ENCODE measurements around the gene ATP2A3.

The ATP2A3 gene

DNA sequence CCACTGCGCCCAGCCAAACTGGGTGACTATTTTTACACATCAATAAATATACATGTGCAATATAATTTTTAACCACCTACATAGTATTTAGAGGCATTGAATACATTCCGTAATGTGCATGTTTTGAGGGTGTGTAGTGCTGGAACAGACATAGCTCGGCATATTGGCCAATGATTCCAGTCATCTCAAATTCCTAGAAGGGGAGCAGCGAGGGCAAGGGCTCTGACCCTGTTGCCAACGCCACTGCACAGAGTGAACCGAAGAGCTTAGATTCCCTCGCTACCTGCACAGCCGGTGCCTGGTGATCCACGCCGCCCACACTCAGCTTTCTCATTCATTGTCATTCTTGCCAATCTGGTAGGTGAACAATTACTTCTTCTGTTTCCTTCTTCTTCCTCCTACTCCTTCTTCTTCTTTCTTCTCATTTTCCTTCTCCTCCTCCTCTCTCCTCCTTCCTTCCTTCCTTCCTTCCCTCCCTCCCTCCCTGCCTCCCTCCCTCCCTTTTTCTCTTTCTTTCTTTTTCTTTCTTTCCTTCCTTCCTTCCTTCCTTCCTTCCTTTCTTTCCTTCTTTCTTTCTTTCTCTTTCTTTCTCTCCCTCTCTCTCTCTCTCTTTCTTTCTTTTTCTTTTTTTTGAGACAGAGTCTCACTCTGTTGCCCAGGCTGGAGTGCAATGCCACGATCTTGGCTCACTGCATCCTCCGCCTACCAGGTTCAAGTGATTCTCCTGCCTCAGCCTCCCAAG lies 26.3 kb upstream of the ATP2A3 start:
- DNase-seq: no peak

DNA sequence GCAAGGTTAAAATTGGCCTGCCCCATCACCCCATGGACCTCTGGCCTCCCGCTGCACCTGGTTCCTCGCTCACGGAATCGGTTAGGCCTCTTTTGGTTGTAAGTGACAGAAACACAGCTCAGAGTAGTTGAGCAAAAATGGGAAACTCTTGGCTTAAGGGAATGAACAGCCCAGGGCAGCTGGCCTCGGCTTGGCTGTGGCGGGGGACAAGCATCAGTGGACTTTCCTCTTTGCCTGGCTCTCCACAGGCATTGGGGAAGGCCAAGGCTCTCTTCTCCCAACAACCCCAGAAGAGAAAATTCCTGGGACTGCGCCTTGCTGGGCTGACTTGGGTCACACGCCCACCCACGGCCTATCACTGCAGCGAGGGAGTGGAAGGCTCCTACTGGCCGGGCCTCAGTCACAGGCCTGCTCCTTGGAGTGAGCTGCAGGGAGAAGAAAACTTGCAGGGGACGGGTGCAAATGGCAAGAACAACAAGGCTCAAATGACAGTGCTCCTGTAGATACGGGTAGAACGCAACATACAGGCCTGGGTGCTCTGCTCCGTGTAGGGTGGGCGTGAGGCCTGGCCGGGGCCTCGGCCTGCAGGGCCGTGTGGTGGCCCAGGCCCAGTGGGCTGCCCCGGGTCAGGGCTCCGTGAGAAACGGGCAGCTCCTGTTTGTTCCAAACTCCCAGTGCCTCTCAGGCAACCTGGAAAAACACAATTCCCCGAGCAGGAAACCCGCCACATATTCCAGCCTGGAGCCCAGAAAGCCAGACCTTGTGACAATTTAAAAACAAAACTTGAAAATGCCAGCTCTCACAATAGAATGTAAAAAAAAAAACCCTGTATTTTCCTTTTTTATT lies 25.0 kb upstream of the ATP2A3 start:
- no peak for DNase-seq

DNA sequence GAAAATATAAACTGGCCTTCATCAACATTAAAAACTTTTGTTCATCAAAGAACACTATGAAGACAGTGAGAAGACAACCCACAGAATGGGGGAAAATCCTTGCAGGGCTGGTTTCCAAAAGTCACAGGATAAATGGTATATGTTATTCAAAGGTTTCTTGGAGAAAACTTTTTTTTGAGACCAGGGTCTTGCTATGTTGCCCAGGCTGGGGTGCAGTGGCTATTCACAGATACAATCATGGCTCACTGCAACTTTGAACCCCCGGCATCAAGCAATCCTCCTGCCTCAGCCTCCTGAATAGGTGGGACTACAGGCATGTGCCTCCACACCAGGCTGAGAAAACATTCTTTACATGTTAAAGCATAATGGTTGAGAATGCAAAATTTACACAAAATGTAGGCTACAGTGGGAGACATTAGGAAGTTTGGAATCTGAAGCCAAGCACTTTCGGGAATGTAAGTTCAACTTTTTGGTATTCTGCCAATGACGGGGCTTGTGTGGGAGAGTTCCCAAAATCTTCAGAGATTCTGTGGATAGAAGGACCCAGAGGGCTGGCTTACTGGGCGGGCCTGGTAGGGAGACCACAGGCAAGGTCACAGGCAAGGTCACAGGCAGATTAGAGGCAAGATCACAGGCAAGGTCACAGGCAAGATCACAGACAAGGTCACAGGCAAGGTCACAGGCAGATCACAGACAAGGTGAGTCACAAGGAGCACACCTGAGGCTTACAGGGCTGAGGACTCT lies 24.2 kb upstream of the ATP2A3 start:
- no peak for DNase-seq

DNA sequence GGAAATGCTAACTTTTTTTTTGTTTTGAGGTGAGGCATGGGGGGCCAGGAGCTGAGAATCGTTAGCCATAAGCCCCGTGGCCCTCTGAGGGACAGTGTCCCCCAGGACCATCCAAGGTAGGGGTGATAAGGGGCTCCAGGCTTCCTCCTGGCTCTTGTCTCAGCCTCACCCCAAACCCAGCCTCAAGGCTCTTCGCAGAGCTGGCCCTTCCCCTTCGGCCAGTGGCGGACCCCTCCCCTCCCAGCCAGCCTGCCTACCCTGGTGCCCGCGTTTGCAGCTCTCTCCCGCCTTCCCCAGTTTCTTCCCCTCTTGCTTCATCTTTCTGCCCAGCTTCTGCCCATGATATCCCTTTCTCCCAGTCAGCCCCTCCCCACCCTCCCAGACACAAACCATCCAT lies 22.7 kb upstream of the ATP2A3 start:
- DNase-seq: no peak

DNA sequence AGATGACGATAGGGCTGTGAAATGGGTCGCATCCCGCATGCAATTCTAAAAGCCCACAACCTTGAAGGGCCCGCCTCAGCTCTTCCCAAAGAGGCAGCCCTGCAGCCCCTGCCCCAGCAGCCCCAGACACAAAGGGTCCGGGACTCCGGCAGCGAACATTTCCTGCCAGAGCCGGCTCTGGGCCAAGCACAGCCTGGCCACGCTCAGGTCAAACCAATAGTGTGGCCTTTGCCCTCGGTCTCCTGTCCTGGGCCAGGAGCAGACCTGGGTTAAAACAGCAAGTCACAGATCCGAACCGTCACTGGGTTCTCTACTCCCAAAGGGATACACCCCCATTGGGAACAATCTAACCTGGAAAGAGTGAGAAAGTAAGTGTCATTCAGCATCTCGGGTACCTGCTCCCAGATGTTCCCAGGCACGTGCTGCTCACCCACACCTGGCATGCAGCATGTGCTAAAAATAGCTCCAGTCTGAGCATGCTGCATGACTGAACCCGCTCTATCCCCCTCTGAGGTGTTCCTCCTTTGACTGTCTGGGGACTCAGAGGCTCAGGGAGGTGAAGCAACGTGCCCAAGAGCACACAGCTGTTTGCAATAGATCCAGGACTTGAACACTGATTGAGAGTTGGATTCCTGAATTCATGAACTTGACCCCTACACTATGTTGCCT lies 22.2 kb upstream of the ATP2A3 start:
- DNase-seq: no peak

DNA sequence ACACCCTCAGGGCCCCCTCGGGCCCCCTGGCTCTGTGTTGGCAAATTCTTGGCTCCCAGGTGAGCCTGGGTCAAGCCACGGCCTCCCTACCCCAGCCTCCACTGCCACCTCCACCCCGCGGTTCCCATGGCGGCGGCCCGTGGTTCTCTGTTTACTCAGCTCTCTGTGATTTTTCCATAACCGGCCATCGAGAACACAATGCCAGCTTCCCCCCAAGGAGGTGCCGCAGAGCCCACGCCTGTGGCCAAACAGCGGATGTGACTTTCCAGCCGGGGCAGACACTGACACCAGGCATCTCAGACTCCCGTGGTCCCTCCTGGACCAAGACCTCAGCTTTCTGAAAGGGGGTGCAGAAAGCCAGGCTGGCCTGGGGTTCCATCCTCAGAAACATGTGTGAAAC lies 21.6 kb upstream of the ATP2A3 start:
- DNase-seq: no peak

DNA sequence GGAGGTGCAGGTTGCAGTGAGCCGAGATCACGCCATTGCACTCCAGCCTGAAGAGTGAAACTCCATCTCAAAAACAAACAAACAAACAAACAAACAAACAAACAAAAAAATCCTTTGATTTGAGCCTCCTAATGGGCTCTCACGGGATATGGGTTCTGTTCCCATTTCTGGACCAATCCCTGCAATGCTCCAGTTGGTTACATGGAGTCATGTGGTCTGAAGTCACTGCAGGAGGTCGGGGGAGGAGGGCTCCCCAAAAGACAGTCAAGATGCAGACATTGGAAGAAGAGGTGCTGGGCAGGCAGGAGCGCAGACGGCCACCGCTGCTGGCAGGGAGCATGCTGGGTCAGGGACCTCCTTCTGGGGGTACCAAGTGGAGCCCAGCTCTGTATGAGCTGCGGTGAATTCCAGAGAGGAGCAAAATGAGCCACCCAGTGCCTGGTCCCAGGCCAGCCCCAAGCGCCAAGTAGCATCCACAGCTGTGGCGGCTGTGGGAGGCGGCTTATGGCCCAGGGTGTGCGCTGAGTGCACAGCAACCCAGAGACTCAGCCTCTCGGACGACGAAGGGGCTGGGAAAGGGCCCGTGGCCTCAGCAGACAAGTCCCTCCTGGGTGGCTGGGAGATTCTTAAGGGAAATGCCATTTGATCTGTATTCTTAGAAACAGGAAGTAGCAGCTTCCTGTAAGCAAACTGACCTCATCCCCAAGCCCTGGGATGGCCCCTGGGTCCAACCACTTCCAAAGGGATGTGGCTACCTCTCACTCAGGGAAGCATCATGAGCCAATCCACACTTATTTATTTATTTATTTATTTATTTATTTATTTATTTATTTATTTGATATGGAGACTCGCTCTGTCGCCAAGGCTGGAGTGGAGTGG lies 19.6 kb upstream of the ATP2A3 start:
- DNase-seq: no peak

DNA sequence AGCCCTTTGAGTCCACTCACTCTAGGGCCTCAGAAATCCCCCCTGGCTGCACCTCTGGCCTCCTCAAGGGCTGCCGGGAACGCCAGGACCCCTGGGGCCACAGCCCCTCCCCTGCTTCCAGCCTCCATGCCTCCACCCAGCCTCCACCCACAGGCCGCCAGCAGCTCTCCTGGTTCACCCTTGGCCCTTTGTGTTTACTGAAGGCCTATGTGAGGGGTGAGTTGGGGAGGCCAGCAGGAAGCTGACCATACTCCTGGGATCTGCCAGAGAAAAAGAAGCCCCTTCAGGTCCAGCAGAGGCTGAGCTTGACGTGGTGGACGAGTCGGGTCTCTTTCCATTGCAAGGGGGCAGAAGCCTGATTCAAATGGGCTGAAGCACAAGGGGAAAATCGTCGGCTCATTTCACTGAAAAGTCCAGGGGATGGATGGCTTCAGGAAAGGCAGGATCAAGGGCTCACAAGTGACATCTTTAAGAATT lies 18.3 kb upstream of the ATP2A3 start:
- DNase-seq: no peak

DNA sequence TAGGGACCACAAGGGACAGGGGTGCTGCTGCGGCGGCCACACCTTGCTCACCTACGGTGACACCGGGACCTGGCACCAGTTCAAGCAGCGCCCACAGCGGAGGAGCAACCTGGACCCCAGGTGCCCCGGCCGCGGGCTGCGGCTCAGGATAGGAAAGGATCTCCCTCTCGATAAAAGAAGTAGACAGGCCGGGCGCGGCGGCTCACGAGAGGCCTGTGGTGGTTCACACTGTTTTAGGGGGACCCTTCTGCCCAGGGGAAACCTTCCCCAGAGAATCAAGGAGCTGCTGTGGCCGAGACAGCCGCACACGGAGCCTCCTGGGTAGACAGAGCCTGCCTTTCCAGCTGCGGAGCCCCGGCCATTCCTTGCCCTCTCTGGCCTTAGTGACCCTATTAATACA lies 17.9 kb upstream of the ATP2A3 start:
- no peak for DNase-seq

DNA sequence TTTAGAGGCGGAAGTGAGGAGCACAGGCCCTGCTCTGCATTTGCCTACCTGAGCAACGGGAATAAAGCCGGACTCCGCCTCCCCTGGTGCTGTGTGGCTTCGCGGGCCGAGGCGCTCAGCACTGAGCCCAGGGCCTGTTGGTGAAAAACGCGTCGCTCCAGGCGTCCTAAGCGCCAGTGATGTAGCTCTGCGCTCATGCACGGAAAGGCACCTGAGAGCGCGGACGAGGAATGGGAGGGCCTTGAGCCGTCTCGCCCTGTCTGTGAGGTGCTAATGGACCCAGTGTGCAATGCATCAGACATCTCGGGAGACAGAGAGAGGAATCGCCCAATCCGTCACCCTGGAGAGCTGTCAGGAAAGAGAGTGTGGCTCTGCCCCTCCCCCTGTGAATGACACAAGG lies 17.2 kb upstream of the ATP2A3 start:
- DNase-seq: no peak

DNA sequence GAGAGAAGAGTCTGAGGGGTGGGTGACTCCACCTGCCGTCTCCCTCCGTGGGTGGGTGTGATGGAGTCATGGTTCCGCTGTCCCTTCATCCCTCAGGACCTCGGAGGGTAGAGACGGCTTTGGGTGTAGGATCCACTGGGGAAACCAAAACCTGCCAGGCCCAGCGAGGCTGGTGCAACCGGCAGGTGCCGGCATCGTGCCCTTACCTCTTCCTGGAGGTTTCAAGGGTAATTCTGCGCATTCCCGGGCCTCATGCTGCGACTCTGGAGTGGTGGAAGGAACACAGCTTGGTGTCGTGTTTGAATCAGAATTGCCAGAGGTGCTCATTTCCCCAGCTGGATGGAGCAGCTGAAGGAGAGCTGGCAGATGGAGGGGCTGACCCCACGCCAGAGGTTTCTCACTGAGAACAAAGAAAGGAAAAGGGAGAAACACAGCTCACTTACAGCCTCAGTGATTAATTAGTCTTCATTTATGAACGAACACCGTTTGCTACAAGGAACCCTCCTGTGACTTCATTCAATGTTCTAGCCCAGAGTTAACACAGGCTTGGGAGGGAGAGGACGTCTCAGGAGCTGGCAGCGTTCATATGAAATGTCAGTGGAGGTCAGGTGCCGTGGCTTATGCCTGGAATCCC lies 16.3 kb upstream of the ATP2A3 start:
- no peak for DNase-seq

DNA sequence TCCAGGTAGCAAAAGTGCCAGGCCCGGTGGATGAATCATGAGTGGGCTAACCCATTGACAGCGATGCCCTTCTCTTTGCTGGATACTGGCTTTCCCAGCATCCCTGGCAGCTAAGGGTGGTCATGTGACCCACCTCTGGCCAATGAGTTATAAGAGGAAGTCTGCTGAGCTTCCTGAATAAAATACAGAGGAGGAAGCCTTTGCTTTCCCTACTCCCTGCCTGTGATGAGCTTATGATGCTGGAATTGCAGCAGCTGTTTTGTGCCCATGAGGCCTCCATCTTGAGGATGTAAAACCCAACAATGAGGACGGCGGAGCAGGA lies 15.0 kb upstream of the ATP2A3 start:
- no peak for DNase-seq

DNA sequence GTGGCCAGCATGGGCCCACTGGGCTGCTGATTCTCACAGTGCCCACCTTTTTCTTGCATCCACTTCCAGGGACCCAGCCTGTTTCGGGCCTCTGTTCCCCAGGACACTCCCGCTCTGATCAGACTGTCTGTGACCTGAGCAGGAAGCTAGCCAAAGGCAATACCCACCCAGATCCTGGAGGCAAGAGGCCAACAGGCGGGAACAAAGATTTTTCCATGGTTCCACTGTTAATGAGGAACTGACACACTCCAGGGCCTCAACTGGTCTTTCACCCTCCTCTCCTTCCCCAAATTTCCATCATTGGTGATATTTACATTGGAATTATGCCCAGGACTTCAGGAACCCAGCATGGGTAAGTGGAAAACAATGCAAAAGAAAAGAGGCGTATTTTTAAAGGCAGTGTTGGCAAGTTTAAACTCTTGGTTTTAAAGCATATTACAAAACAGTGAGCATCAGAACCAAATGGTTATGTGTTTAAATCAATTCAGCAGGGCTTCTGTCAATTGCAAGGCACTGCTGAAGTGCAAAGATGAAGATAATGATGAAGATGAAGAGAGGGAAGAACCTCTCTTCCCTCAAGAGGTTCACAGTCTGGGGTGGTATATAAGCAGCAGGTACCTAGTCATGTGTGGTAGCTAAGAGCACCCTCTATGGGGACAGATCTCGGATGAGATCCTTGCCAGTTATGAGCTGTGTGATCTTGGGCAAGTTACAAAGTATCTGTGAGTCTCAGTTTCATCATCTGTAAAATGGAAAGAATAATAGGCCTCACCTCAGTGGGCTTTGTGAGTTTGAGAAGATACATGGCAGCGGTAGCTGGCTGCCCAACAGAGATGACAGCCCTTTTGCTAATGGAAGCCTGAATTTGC lies 14.4 kb upstream of the ATP2A3 start:
- no peak for DNase-seq

DNA sequence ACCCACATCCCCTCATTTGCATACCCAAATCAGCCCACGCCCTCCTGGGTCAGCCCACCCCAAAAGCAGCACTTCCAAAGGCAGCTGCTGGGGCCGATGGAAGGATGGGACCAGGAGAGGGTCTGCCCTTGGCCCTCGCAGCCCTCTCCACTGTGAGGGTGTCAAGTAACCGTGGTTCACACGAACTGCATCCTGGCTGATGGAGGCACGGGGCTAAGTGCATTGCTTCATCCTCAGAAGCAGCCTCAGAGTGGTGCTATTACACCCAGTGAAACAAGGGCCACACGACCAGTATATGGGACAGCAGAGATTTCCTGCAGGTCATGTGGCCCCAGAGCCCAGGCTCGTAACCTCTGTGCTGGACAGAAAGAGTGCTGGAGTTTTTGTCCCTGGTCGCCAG lies 13.2 kb upstream of the ATP2A3 start:
- DNase-seq: no peak

DNA sequence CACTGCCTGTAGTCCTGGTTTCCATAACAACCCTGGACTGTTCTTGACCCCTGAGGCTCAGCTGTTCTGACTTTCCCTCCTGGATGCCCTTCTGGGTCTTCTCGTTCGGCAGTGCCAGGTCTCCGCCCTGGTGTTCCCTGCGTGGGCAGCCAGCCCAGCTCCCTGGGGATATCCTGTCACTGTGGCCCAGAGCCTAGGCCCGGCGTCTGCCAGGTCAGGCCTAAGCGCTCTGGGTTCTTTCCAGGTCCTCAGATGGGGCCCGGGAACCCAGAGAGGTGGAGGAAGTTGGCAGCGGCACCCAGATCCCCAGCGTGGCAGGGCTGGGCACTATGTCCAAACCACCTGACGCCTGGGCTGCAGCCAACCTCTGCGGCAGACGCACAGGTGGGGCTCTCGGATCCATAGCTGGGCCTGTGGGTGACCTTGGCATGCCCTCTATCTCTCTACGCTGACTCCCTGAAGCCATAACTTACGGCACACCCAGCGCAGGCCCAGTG lies 12.5 kb upstream of the ATP2A3 start:
- DNase-seq: no peak

DNA sequence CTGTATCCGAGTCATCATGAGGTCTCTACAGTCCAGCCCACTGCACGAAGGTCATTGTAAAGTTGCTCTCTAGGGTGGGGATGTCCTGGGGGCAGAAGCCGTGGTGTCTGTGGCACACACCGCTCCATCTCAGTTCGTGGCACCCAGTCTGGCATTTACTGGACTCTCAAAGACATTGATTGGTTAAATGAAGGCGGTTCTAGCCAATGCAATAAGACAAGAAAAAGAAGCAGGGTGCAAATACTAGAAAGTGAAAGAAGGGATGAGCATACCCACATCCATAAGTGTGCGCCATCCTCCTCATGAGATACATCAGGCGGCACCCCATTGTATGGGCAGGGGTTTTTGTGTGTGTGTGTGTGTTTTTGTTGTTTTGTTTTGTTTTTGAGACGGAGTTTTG lies 10.7 kb upstream of the ATP2A3 start:
- DNase-seq: no peak

DNA sequence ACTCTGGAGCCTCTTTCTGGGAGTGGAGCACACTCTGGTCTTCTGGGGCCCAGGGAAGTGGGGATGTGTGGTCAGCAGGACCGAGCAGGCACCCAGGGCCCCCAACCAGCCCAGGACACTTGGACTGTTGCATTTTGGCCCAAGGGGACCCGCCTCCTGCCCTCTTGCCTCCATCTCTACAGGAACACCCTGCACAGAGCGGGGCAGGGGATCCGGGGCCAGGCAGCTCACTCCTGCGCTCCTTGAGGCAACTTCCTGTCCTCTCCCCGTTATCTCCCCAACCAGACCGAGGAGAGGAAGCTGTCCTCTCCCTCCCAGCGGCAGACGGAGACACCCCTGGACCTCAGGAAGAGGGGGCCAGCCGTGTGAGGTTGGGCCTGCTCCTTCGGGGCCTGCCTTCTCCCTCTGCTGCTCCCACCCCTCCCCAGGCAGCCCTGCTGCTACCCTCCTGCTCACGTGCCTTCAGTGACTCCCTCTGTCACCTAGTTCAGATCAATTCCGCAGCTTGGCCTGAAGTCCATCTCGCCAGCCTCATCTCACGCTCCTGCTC lies 10.0 kb upstream of the ATP2A3 start:
- DNase-seq: no peak

DNA sequence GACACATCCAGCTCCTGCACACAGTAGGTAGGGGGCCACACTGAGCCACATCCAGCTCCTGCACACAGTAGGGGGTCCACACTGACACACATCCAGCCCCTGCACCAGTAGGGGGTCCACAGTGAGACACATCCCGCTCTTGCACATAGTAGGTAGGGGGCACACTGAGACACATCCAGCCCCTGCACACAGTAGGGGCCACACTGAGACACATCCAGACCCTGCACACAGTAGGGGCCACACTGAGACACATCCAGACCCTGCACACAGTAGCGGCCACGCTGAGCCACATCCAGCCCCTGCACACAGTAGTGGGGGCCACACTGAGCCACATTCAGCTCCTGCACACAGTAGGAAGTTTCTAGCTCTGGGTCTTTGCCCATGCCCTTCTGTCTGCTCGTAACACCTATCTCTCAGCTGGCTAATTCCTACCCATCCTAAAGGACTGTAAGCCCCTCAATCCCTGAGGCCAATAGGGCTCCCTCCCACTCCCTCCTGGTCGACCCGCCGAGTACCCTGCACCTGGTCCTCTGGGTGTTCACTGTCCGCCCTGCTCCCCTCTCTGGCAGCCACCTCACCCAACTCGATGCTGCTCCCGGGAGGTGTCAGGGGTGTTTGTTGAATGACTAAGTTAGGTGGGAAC lies 9.4 kb upstream of the ATP2A3 start:
- DNase-seq: no peak

DNA sequence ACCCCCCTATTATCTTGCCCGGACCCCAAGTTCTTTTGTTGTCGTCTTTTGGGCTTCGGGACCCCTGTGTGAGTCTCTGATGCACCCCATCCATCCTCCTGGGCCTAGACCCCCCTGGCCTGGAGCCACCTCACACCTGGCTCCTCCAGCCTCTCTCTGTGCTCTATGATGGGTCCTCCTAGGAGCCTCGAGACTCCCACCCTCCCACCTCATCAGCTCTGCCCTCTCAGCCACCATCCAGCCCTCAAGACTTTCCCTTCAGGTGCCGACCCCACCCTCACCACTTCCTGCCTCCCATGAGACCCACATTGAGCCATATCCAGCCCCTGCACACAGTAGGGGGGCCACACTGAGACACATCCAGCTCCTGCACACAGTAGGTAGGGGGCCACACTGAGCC lies 8.7 kb upstream of the ATP2A3 start:
- DNase-seq: no peak

DNA sequence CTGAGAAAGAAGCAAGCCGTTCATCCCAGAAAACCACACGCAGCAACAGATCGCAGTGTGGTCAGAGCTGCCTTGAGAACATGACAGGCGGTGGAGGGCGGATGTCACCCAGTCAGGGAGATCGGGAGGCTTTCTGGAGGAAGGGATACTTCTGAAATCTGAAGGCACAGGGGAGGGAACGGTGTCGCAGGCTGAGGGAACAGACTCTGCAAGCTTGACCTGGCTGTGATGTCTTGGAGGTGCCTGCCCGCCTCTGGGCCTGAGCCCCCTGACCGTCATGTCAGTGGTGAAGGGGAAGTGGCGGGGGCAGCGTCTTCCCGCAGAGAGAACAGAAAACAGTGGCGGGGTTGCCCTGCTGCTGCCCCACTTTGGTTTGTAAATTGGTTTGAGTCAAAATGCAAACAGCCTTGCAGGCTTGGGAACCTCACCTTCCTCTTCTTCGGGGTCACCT lies 8.1 kb upstream of the ATP2A3 start:
- DNase-seq: no peak
